GM12891 (cell line): ENCODE measurements around the gene WWP2.

ENCODE experiments used
- PAX5 ChIP-seq: IDR thresholded peaks from 2 replicates; pipeline ENCODE4 v1.6.1; 2011; ENCODE audit warnings: low read length, moderate library complexity, mild to moderate bottlenecking; ENCODE audit not compliant: insufficient read depth, severe bottlenecking
- POLR2A ChIP-seq: IDR thresholded peaks from 2 replicates; pipeline ENCODE4 v1.6.1; 2011; ENCODE audit warnings: low read depth, low read length, control low read depth
- POLR2AphosphoS5 ChIP-seq: IDR thresholded peaks from 2 replicates; pipeline ENCODE4 v1.6.1; 2011; ENCODE audit warnings: low read depth, low read length, control low read depth
- SPI1 ChIP-seq: IDR thresholded peaks from 2 replicates; pipeline ENCODE4 v1.6.1; 2011; ENCODE audit warnings: low read depth, low read length, control low read depth
- TAF1 ChIP-seq: IDR thresholded peaks from 2 replicates; pipeline ENCODE4 v1.6.1; 2011; ENCODE audit warnings: low read depth, low read length, control low read depth

- TF ChIP-seq SPI1, result no peak
- no peak for TF ChIP-seq POLR2A
- TF ChIP-seq PAX5, result no peak
- no peak for TF ChIP-seq POLR2AphosphoS5
- no peak for TF ChIP-seq TAF1
Observed at GRCh38 chr16:69924777-69925191, 162.7 kb downstream of the WWP2 start.
